Astrocyte of the hippocampus (primary cell): ENCODE measurements around the gene RXRA.

Source experiments
- DNase-seq: peaks from one replicate; pipeline ENCODE4 v3.0.0; 2011; ENCODE audit warnings: low read depth, low spot score

RXRA gene

GRCh38 chr9:134449180-134449916, 123.1 kb downstream of the RXRA start:
- DNase-seq = peak; percentile 98

GRCh38 chr9:134451700-134452458, 125.6 kb downstream of the RXRA start:
- no peak for DNase-seq

GRCh38 chr9:134452728-134453127, 126.5 kb downstream of the RXRA start:
- no peak for DNase-seq

GRCh38 chr9:134453776-134454475, 127.7 kb downstream of the RXRA start:
- no peak for DNase-seq

GRCh38 chr9:134454476-134454857, 128.2 kb downstream of the RXRA start:
- DNase-seq = no peak

- DNase-seq = no peak
Measured at GRCh38 chr9:134455021-134455471, 128.8 kb downstream of the RXRA start.

- no peak for DNase-seq
Measured at GRCh38 chr9:134455537-134455933, 129.3 kb downstream of the RXRA start.

- DNase-seq = peak; percentile 97
Measured at GRCh38 chr9:134455934-134456755, 129.9 kb downstream of the RXRA start.

GRCh38 chr9:134456756-134457305, 130.6 kb downstream of the RXRA start:
- no peak for DNase-seq

GRCh38 chr9:134457321-134458206, 131.3 kb downstream of the RXRA start:
- no peak for DNase-seq

GRCh38 chr9:134458207-134459108, 132.2 kb downstream of the RXRA start:
- peak; percentile 46 for DNase-seq

GRCh38 chr9:134459164-134459563, 132.9 kb downstream of the RXRA start:
- no peak for DNase-seq

- no peak for DNase-seq
Measured at GRCh38 chr9:134459573-134459972, 133.3 kb downstream of the RXRA start.

GRCh38 chr9:134460206-134460605, 134.0 kb downstream of the RXRA start:
- no peak for DNase-seq

GRCh38 chr9:134460896-134461295, 134.6 kb downstream of the RXRA start:
- DNase-seq = no peak

- DNase-seq = no peak
Measured at GRCh38 chr9:134461426-134461982, 135.2 kb downstream of the RXRA start.

- DNase-seq = no peak
Measured at GRCh38 chr9:134462318-134462717, 136.1 kb downstream of the RXRA start.

- DNase-seq = no peak
Measured at GRCh38 chr9:134463280-134463679, 137.0 kb downstream of the RXRA start.
